ENCODE data around the gene CLTB. TPM values are rescaled to one million over a fixed set of nuclear protein-coding genes. Genes with fewer than 3 reads are reported as not detected.

The CLTB gene
- total and polyA plus RNA-seq, 10 of the 15 experiments (the other 5 are each of a cell fraction or from before 2014, with no cell fraction given): 1.6 to 52.8 (median 36.9) TPM

GRCh38 chr5:176440927-176441706 lies 24.8 kb upstream of the CLTB start (continued):
- TF ChIP-seq BCLAF1 (IDR thresholded peaks at IDR 0.05): no peak

- H2AFZ ChIP-seq (ENCODE audit: control insufficient read depth, low read depth, low read length): no peak overlapping the region
- no TSS peak for BruUV-seq (replicated peaks)
- H3K4me1 ChIP-seq (ENCODE audit: control insufficient read depth, insufficient read depth, low read length): peaks cover 5% of the 10 kb centered on the region
- no peak overlapping the region for H3K9ac ChIP-seq (ENCODE audit: control insufficient read depth, insufficient read depth, low read length)
- no peak overlapping the region for H3K4me2 ChIP-seq (ENCODE audit: control insufficient read depth, insufficient read depth)
- POLR2A ChIA-PET: interaction anchor here (1.0 kb wide), 1 partner anchor 9 kb away, joined by 3 read pairs; the partner anchor contains the start of gene FAF2
- DNase-seq (ENCODE audit: low read depth, low spot score) (no peak), FAIRE-seq (no peak), ATAC-seq (no peak)
- H4K20me1 ChIP-seq (ENCODE audit: control insufficient read depth, insufficient read depth): no peaks in the 10 kb centered on the region
- in situ Hi-C loops (cut with MboI) (no loop called here), intact Hi-C loops (cut with micrococcal nuclease; ENCODE audit: unreplicated experiment) (no loop called here)
- no peaks in the 10 kb centered on the region for H3K36me3 ChIP-seq (ENCODE audit: control insufficient read depth in 2 of 2, insufficient read depth in 2 of 2, low read length in 1 of 2)
- no peaks in the 10 kb centered on the region for H3K79me2 ChIP-seq (ENCODE audit: control insufficient read depth, insufficient read depth, low read length)
- WGBS (ENCODE audit: insufficient coverage, insufficient replicate concordance, low lambda C conversion rate, missing lambda C conversion rate): 60% methylated on average over 12 of the region's 12 CpGs
- SMC1A ChIA-PET (ENCODE audit: uncharacterized antibody, unreplicated experiment): interaction anchor here (1.2 kb wide), 1 partner anchor 16 kb away, joined by 3 read pairs; no protein-coding TSS in a partner anchor
- CTCF ChIA-PET: interaction anchor here (1.5 kb wide), 1 partner anchor 9 kb away, joined by 4 read pairs; the partner anchor contains the start of gene FAF2
- no peaks in the 10 kb centered on the region for H3K9me3 ChIP-seq (replicated peaks; ENCODE audit: control insufficient read depth, insufficient read depth, low read length)
- no peak overlapping the region for H3K27ac ChIP-seq (ENCODE audit: control insufficient read depth, insufficient read depth)
- H3K4me3 ChIP-seq: no peak overlapping the region
- RAD21 ChIA-PET (ENCODE audit: unreplicated experiment): no interaction called here
- H3K27me3 ChIP-seq (replicated peaks in 1 of 2; ENCODE audit: control insufficient read depth in 2 of 2, insufficient read depth in 2 of 2, low read length in 1 of 2): 0 out of 4 replicates have a peak, but pooled peaks cover 0 to 2% of the 10 kb centered on the region in 2 experiments
- no peak for TF ChIP-seq CBX5 (IDR thresholded peaks at IDR 0.05; ENCODE audit: low read depth)
- no peak for TF ChIP-seq HDAC6 (IDR thresholded peaks at IDR 0.05; ENCODE audit: unreplicated experiment)
- TF ChIP-seq CBFB (IDR thresholded peaks at IDR 0.05; ENCODE audit: low read depth): no peak
- TF ChIP-seq SP1 (IDR thresholded peaks at IDR 0.05; ENCODE audit: low read depth, low read length): no peak
- no peak for TF ChIP-seq KAT2A (conservative IDR thresholded peaks at IDR 0.05; ENCODE audit: control insufficient read depth, low read depth, low read length)
- no peak for TF ChIP-seq NBN (IDR thresholded peaks at IDR 0.05)
- TF ChIP-seq ZBED1 (IDR thresholded peaks at IDR 0.05; ENCODE audit: borderline replicate concordance): no peak
- no peak for TF ChIP-seq PBX3 (IDR thresholded peaks at IDR 0.05; ENCODE audit: insufficient replicate concordance, low read depth, low read length)
- TF ChIP-seq FOS (IDR thresholded peaks at IDR 0.05; ENCODE audit: borderline replicate concordance, extremely low read depth, insufficient read length): no peak
- no peak for TF ChIP-seq RAD51 (IDR thresholded peaks at IDR 0.05)
- no peak for TF ChIP-seq RAD21 (IDR thresholded peaks at IDR 0.05; ENCODE audit: insufficient read depth, low read depth, low read length)
- no peak for TF ChIP-seq ESRRA (IDR thresholded peaks at IDR 0.05; ENCODE audit: low read length)
- TF ChIP-seq ZNF217 (IDR thresholded peaks at IDR 0.05): no peak
- TF ChIP-seq CEBPB (IDR thresholded peaks at IDR 0.05; ENCODE audit: borderline replicate concordance in 1 of 2, low read depth in 2 of 2, low read length in 2 of 2): no peak
- TF ChIP-seq KDM1A (IDR thresholded peaks at IDR 0.05; ENCODE audit: borderline replicate concordance): no peak
Measured at GRCh38 chr5:176438959-176439757, 22.8 kb upstream of the CLTB start.

Measured in GM12878 (cell line).